ENCODE results near the gene REV3L. TPM values are rescaled to one million over a fixed set of nuclear protein-coding genes. Genes with fewer than 3 reads are reported as not detected.
A peak's percentile ranks its signal among the peaks of the same experiment; 100 is the strongest.

REV3L gene
- total and polyA plus RNA-seq, 9 of the 15 experiments (the other 6 are each of a cell fraction or from before 2014, with no cell fraction given) = 5.5 to 24.4 (median 14.4) TPM

GRCh38 chr6:111464184-111464583, 18.8 kb downstream of the REV3L start:
- Histone ChIP-seq H3K4me1 (replicated peaks in 1 of 2; ENCODE audit: control insufficient read depth in 2 of 2, insufficient read depth in 2 of 2, low read length in 2 of 2) (peaks cover 0 to 9% of the 10 kb centered on the region in 2 experiments; a peak in 2 of 5 replicates), H3K4me2 (ENCODE audit: insufficient read depth, low read length) (no peak overlapping the region), H3K27ac (ENCODE audit: extremely low read depth, low read depth, low read length) (no peak overlapping the region), H3K9me1 (ENCODE audit: control insufficient read depth, insufficient read depth, low read length) (no peaks in the 10 kb centered on the region), H3K36me3 (ENCODE audit: control insufficient read depth, insufficient read depth, low read length) (peaks cover 14% of the 10 kb centered on the region; the same call in 1 of the 3 replicates), H4K20me1 (replicated peaks; ENCODE audit: control insufficient read depth, insufficient read depth, low read length) (no peaks in the 10 kb centered on the region), H3K27me3 (ENCODE audit: control insufficient read depth in 2 of 2, insufficient read depth in 2 of 2, low read length in 2 of 2) (no peaks in the 10 kb centered on the region), H2AFZ (ENCODE audit: low read depth, low read length) (no peak overlapping the region), H3K4me3 (no peak overlapping the region), H3K9me3 (replicated peaks; ENCODE audit: control insufficient read depth, insufficient read depth, low read depth, low read length) (no peaks in the 10 kb centered on the region), H3K9ac (ENCODE audit: insufficient read depth in 1 of 2, low read depth in 2 of 2, low read length in 2 of 2) (no peak overlapping the region), H3K79me2 (ENCODE audit: control insufficient read depth, insufficient read depth, low read length) (peaks cover 49% of the 10 kb centered on the region)
- BruUV-seq (replicated peaks) = no TSS peak
- WGBS (ENCODE audit: insufficient coverage, low coverage, missing lambda C conversion rate) = 95% methylated on average over 1 of the region's 1 CpG
- in situ Hi-C loops (cut with MboI) = no loop called here
- peak; percentile 9; the same call in 1 of the 3 replicates for ATAC-seq
- DNase-seq (ENCODE audit: extremely low read depth in 1 of 4, low spot score in 3 of 4) = no peak
- POLR2A ChIA-PET = interaction anchor here (1.0 to 2.0 kb wide), 3 partner anchors 13 to 19 kb away, joined by 3 to 4 read pairs (median 3); partner anchors contain the start of gene REV3L
- intact Hi-C loops (cut with micrococcal nuclease) = no loop called here
- FAIRE-seq = no peak
- TF ChIP-seq ZNF655 (CRISPR knock-in tag; IDR thresholded peaks at IDR 0.05) (no peak), ZBTB11 (CRISPR knock-in tag; IDR thresholded peaks at IDR 0.05) (no peak), CREBBP (IDR thresholded peaks at IDR 0.05; ENCODE audit: low read depth, low read length) (no peak)
- CTCF ChIA-PET (ENCODE audit: low intra/inter-chr PET ratio) = no interaction called here
